Endothelial cell (in vitro differentiated cells): Measurements from ENCODE around the gene ITPRIPL2. TPM values are rescaled to one million over a fixed set of nuclear protein-coding genes. Genes with fewer than 3 reads are reported as not detected.

Experiments used
- DNase-seq: peaks from one replicate; pipeline ENCODE4 v3.0.0; 2021; ENCODE audit warnings: low spot score
- H3K27ac Mint-ChIP-seq: one replicate; pipeline ENCODE4 v1.8.0; 2021; ENCODE audit warnings: mixed read lengths, inconsistent platforms; ENCODE audit not compliant: unreplicated experiment
- H3K27me3 Mint-ChIP-seq: one replicate; pipeline ENCODE4 v1.8.0; 2021; ENCODE audit warnings: mild to moderate bottlenecking, moderate library complexity, mixed read lengths, inconsistent platforms; ENCODE audit not compliant: unreplicated experiment
- H3K36me3 Mint-ChIP-seq: one replicate; pipeline ENCODE4 v1.8.0; 2021; ENCODE audit warnings: mild to moderate bottlenecking, low read depth, mixed read lengths, inconsistent platforms; ENCODE audit not compliant: unreplicated experiment
- H3K4me1 Mint-ChIP-seq: one replicate; pipeline ENCODE4 v1.8.0; 2021; ENCODE audit warnings: mild to moderate bottlenecking, mixed read lengths, inconsistent platforms; ENCODE audit not compliant: unreplicated experiment
- H3K4me3 Mint-ChIP-seq: one replicate; pipeline ENCODE4 v1.8.0; 2021; ENCODE audit warnings: mild to moderate bottlenecking, mixed read lengths, inconsistent platforms; ENCODE audit not compliant: unreplicated experiment
- H3K9me3 Mint-ChIP-seq: one replicate; pipeline ENCODE4 v1.8.0; 2021; ENCODE audit warnings: mixed read lengths, inconsistent platforms; ENCODE audit not compliant: unreplicated experiment
- total RNA-seq: library from RNA; stranded (reverse); fragmentation: NEBNext Ultra II Directional; extraction: Animal tissue kit (Norgen Biotek cat#: 25700); gene quantifications from one replicate; pipeline ENCODE4 v1.2.1, GENCODE V29; 2021; ENCODE audit not compliant: unreplicated experiment
- TF ChIP-seq, protein P1 (sequence below): fragments of 200-600 bp; sonication (generic); IDR thresholded peaks from one replicate; pipeline ENCODE4 v1.5.0; 2021; ENCODE audit warnings: antibody characterized with exemption; ENCODE audit not compliant: unreplicated experiment

ITPRIPL2 gene
- total RNA-seq, 1 donor from 2014 or later = 65.1 TPM

DNA sequence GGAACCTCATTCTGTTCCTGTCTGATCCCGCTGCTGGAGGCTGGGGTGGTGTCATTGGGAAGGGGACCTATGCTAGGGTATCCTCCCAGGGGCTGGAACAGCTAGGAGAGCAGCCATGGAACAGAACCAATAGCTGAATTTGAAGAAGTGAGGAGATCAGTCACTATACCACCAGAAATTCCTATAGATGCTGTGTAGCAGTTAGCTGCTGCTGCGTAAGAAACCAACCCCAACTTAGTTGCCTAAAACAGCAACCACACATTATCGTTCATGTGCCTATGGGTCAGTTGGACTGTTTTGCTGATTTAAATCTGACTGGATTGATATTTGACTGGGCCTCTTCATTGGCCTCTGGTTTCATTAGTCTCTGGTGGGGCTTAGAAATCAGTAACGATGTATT, 33.9 kb downstream of the ITPRIPL2 start:
- Mint-ChIP-seq H3K9me3 (no peaks in the 10 kb centered on the region), H3K4me1 (peaks cover 6% of the 10 kb centered on the region), H3K27me3 (peaks cover 1% of the 10 kb centered on the region), H3K27ac (no peak overlapping the region), H3K4me3 (no peak overlapping the region), H3K36me3 (no peaks in the 10 kb centered on the region)
- TF ChIP-seq, protein P1, sequence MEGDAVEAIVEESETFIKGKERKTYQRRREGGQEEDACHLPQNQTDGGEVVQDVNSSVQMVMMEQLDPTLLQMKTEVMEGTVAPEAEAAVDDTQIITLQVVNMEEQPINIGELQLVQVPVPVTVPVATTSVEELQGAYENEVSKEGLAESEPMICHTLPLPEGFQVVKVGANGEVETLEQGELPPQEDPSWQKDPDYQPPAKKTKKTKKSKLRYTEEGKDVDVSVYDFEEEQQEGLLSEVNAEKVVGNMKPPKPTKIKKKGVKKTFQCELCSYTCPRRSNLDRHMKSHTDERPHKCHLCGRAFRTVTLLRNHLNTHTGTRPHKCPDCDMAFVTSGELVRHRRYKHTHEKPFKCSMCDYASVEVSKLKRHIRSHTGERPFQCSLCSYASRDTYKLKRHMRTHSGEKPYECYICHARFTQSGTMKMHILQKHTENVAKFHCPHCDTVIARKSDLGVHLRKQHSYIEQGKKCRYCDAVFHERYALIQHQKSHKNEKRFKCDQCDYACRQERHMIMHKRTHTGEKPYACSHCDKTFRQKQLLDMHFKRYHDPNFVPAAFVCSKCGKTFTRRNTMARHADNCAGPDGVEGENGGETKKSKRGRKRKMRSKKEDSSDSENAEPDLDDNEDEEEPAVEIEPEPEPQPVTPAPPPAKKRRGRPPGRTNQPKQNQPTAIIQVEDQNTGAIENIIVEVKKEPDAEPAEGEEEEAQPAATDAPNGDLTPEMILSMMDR = no peak
- DNase-seq = no peak

DNA sequence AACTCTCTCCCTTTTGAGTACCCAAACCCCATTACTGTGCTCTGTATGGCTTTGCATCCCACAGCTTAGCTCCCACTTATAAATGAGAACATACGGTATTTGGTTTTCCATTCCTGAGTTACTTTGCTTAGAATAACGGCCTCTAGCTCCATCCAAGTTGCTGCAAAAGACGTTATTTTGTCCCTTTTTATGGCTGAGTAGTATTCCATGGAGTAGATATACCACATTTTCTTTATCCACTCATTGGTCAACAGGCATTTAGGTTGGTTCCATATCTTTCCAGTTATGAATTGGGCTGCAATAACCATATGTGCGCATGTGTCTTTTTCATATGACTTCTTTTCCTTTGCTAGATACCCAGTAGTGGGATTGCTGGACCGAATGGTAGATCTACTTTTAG, 34.4 kb downstream of the ITPRIPL2 start:
- no peak overlapping the region for H3K4me3 Mint-ChIP-seq
- no peak for DNase-seq
- no peak overlapping the region for H3K27ac Mint-ChIP-seq
- H3K36me3 Mint-ChIP-seq = no peaks in the 10 kb centered on the region
- TF ChIP-seq, protein P1 = no peak
- no peaks in the 10 kb centered on the region for H3K9me3 Mint-ChIP-seq
- H3K4me1 Mint-ChIP-seq = peaks cover 6% of the 10 kb centered on the region
- peaks cover 1% of the 10 kb centered on the region for H3K27me3 Mint-ChIP-seq

DNA sequence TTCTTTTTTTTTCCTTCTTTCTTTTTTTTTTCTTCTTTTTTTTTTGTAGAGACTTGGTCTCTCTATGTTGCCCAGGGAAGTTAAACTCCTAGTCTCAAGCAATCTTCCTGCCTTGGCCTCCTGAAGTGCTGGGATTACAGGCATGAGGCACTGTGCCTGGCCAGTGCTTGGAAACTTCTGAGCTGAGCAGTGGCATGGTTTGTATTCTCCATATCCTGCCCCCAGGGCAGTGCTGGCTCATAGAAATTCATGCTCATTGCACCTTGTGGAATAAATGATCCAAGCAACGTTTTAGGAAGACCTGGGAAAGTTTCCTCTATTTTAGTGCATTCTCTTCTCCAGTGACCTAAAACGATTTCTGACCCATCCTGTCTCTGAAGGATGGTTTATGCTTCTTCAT, 37.5 kb downstream of the ITPRIPL2 start:
- peaks cover 6% of the 10 kb centered on the region for H3K4me1 Mint-ChIP-seq
- no peak overlapping the region for H3K4me3 Mint-ChIP-seq
- H3K27me3 Mint-ChIP-seq = peaks cover 4% of the 10 kb centered on the region
- TF ChIP-seq, protein P1 = no peak
- DNase-seq = no peak
- no peaks in the 10 kb centered on the region for H3K9me3 Mint-ChIP-seq
- no peaks in the 10 kb centered on the region for H3K36me3 Mint-ChIP-seq
- no peak overlapping the region for H3K27ac Mint-ChIP-seq

DNA sequence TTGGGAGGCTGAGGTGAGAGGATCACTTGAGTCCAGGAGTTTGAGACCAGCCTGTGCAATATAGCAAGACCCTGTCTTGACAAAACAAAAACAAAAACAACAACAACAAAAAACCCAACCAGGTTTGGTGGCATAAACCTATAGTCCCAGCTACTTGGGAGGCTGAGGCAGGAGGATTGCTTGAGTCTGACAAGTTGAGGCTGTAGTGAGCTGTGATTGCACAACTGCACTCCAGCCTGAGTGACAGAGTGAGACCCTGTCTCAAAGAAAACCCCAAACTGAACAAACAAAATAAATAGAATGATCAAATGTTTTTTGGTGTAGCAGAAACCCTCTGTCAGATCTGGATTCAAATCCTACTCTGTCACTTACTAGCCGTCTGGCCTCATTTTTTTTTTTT, 38.3 kb downstream of the ITPRIPL2 start:
- TF ChIP-seq, protein P1 = no peak
- no peak overlapping the region for H3K27ac Mint-ChIP-seq
- H3K4me3 Mint-ChIP-seq = no peak overlapping the region
- no peaks in the 10 kb centered on the region for H3K36me3 Mint-ChIP-seq
- H3K4me1 Mint-ChIP-seq = peaks cover 6% of the 10 kb centered on the region
- H3K27me3 Mint-ChIP-seq = peaks cover 4% of the 10 kb centered on the region
- H3K9me3 Mint-ChIP-seq = no peaks in the 10 kb centered on the region
- no peak for DNase-seq

DNA sequence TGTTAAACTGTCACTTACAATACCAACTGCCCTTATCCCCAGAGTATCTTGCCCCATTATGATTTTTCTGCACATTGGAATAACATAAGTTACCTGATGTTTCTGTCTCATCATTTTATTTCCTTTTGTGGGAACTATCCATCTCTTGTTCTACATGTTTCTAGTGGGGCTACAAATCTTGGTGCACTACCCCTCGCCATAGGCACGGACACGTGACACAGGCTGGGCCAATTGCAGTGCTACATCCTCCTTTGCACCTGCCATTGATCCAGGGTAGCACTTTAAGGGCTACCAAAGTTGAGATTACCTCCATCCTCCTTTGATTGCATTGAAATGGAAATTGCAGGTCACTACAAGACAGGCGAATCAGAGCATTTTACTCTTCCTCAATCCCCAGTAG, 40.1 kb downstream of the ITPRIPL2 start:
- Mint-ChIP-seq H3K4me3 (no peak overlapping the region), H3K36me3 (no peaks in the 10 kb centered on the region), H3K27ac (no peak overlapping the region), H3K4me1 (peaks cover 6% of the 10 kb centered on the region), H3K9me3 (no peaks in the 10 kb centered on the region), H3K27me3 (peaks cover 3% of the 10 kb centered on the region)
- TF ChIP-seq, protein P1 = no peak
- no peak for DNase-seq
